ENCODE results near the gene SEMA4C. TPM values are rescaled to one million over a fixed set of nuclear protein-coding genes. Genes with fewer than 3 reads are reported as not detected.
A peak's percentile ranks its signal among the peaks of the same experiment; 100 is the strongest.

Gene SEMA4C
- total and polyA plus RNA-seq, 12 donors, result 14.1 to 43.8 (median 24.1) TPM

DNA sequence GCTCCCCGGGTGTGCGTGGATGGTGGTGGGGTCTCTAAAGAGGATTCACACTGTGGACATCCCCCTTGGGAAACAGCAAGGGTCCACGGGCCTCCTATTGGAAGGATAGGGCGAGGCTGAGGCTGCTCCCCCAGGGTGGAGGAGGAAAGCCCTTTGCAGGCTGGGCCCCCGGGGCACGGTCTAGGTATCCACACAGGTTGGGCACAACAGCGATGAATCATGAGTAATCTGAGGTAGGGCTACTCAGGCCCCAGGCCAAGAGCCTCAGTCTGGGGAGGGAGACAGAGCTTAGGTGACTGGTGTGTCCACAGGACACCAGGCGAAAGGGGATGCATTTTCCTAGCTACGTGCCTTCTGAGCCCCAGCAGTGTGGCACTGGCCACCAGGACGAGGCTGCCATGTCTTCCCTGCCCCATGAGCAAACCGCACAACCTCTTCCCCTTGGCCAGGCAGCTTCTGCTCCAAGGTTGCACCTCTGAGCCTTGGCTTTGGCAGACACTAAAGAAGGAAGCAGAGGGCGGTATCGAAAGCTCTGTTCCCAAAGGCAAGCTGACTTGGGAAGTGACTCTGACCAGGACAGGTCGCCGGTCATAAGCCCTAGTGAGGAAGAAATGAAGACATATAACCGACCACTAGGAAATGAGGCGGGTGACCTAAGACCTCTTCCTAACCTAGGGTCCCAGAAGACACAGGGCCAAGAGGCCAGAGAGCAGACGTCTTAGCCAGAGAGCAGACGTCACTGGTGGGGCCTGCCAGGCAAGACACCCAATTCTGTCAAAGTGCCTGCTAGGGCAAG, 14.6 kb upstream of the SEMA4C start:
- no peak for DNase-seq
- intact Hi-C loops (cut with DNase I), result no loop called here
- H3K27ac ChIP-seq, result peak overlapping the region in 2 of 10 donors; percentile 3 to 25
- ATAC-seq, result peak in 3 of 8 donors; percentile 3 to 30 (median 4)
- no peak overlapping the region for H3K4me3 ChIP-seq
- H3K4me1 ChIP-seq, result peaks cover 18 to 76% (median 52%) of the 10 kb centered on the region in 9 donors
- no peaks in the 10 kb centered on the region for H3K36me3 ChIP-seq
- TF ChIP-seq, protein P1, sequence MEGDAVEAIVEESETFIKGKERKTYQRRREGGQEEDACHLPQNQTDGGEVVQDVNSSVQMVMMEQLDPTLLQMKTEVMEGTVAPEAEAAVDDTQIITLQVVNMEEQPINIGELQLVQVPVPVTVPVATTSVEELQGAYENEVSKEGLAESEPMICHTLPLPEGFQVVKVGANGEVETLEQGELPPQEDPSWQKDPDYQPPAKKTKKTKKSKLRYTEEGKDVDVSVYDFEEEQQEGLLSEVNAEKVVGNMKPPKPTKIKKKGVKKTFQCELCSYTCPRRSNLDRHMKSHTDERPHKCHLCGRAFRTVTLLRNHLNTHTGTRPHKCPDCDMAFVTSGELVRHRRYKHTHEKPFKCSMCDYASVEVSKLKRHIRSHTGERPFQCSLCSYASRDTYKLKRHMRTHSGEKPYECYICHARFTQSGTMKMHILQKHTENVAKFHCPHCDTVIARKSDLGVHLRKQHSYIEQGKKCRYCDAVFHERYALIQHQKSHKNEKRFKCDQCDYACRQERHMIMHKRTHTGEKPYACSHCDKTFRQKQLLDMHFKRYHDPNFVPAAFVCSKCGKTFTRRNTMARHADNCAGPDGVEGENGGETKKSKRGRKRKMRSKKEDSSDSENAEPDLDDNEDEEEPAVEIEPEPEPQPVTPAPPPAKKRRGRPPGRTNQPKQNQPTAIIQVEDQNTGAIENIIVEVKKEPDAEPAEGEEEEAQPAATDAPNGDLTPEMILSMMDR (IDR thresholded peaks at IDR 0.05), result no peak
- WGBS, 2 donors, result 76 to 77% methylated on average over 19 of the region's 19 CpGs
- H3K27me3 ChIP-seq, result peaks cover 0 to 15% (median 0%) of the 10 kb centered on the region in 7 donors
- H3K9me3 ChIP-seq, result no peaks in the 10 kb centered on the region

DNA sequence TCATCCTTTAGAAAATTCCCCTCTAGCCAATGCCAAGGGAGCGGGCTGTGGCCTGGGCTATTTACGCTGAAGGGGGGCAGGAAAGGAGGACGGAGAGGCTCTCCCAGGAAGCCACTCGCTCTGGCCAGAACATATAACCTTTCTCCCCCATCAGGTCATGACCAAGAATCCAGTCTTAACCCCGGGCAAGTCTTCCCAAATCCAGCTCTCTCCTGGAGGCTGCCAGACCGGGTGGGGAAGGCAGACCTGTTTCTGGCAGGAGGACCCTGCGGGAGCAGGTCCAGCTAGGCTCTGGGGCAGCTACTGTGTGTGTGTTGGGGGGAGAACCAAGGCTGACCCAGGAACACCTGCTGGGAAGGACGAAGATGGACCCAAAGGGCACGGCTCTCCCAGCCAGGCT, 13.4 kb upstream of the SEMA4C start:
- DNase-seq (no peak), ATAC-seq (no peak)
- Histone ChIP-seq H3K27me3 (peaks cover 0 to 15% (median 0%) of the 10 kb centered on the region in 7 donors), H3K36me3 (no peaks in the 10 kb centered on the region), H3K27ac (no peak overlapping the region), H3K4me3 (no peak overlapping the region), H3K9me3 (no peaks in the 10 kb centered on the region), H3K4me1 (peaks cover 15 to 66% (median 47%) of the 10 kb centered on the region in 9 donors)
- TF ChIP-seq, protein P1 (IDR thresholded peaks at IDR 0.05), result no peak
- 81 to 85% methylated on average over 9 of the region's 9 CpGs for WGBS, 2 donors
- intact Hi-C loops (cut with DNase I), result no loop called here

DNA sequence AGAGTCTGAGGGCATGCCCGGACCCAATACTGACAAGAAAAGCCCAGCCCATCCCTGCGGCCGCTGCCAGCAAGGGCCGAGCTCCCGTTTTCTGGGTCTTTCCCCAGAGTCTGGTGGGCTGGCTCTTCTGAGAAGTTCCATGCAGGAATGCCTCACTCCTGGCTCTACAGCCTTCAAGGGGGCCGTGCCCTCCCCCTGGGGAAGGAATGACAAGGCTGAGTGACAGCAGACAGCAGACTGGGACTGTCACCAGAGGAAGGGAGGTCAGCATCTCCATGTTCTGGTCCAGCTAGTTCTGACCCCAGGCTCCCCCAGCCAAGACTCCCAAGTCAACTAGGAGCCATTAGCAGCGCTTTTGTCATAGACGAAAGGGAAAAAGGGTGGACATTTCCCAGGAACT, 13.0 kb upstream of the SEMA4C start:
- peaks cover 11 to 65% (median 43%) of the 10 kb centered on the region in 9 donors for H3K4me1 ChIP-seq
- H3K27ac ChIP-seq, result peak overlapping the region in 1 of 10 donors; percentile 41
- H3K36me3 ChIP-seq, result no peaks in the 10 kb centered on the region
- no peaks in the 10 kb centered on the region for H3K9me3 ChIP-seq
- DNase-seq, result no peak
- H3K4me3 ChIP-seq, result no peak overlapping the region
- H3K27me3 ChIP-seq, result peaks cover 0 to 15% (median 0%) of the 10 kb centered on the region in 7 donors
- ATAC-seq, result no peak
- WGBS, 2 donors, result 84 to 90% methylated on average over 8 of the region's 8 CpGs
- TF ChIP-seq, protein P1 (IDR thresholded peaks at IDR 0.05), result no peak
- intact Hi-C loops (cut with DNase I), result no loop called here

DNA sequence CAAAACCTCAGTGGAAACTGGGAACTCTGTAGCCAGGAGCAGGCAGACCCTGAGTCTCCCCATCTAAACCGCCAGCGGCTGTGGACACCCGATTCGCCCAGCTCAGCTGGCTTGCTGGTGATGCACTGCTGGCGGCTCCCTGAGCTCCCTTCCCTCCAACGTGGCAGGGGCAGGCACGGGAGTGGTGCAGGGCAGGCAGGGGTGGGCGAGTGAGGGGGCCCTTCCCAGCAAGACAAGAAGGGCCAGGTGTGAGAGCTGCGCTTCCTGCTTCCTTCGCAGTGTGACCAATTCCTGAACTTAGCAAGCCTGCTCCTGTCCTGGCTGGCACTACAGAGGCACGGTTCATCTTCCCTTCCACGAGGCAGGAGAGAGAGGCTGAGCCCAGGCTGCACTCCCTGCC, 12.3 kb upstream of the SEMA4C start:
- ATAC-seq, result no peak
- TF ChIP-seq, protein P1 (IDR thresholded peaks at IDR 0.05), result no peak
- Histone ChIP-seq H3K27me3 (peaks cover 0 to 15% (median 0%) of the 10 kb centered on the region in 7 donors), H3K4me3 (no peak overlapping the region), H3K4me1 (peaks cover 4 to 61% (median 36%) of the 10 kb centered on the region in 9 donors), H3K9me3 (no peaks in the 10 kb centered on the region), H3K27ac (peak overlapping the region in 3 of 10 donors; percentile 8 to 41 (median 12)), H3K36me3 (no peaks in the 10 kb centered on the region)
- intact Hi-C loops (cut with DNase I), result no loop called here
- DNase-seq, result no peak
- 85 to 87% methylated on average over 12 of the region's 12 CpGs for WGBS, 2 donors
